GM12878 (cell line): ENCODE data around the gene DYNLT4. TPM values are rescaled to one million over a fixed set of nuclear protein-coding genes. Genes with fewer than 3 reads are reported as not detected.

Experiments
- ATAC-seq: fragments of 200-7000 bp; cut with Tn5 transposase; 3 replicates; pipeline ENCODE4 v1.9.1; 2020; ENCODE audit warnings: mild to moderate bottlenecking, moderate library complexity
- BruUV-seq: library from RNA; stranded (reverse); fragments of 400-500 nt; replicated peaks from 2 replicates; lab custom pipeline; 2021; lab: Mats Ljungman, UMichigan
- CTCF ChIA-PET: fragments of 300-600 bp; sonication (Branson Sonifier 250); formaldehyde crosslinking; extraction: SDS; loops from one replicate; lab custom pipeline; 2021; ENCODE audit warnings: inconsistent platforms; lab: Yijun Ruan, JAX
- POLR2A ChIA-PET: fragments of 350-600 bp; formaldehyde crosslinking; extraction: SDS; loops from one replicate; lab custom pipeline; 2021; ENCODE audit warnings: inconsistent platforms; lab: Charles Lee
- RAD21 ChIA-PET: fragments of 300-600 bp; sonication (Branson Sonifier 250); formaldehyde crosslinking; loops from one replicate; lab custom pipeline; 2023; ENCODE audit warnings: antibody characterized with exemption; ENCODE audit not compliant: unreplicated experiment; lab: Charles Lee
- SMC1A ChIA-PET: fragments of 300-600 bp; sonication (Branson Sonifier 250); formaldehyde crosslinking; loops from one replicate; lab custom pipeline; 2023; ENCODE audit not compliant: unreplicated experiment, uncharacterized antibody; lab: Charles Lee
- DNase-seq: peaks from one replicate; pipeline ENCODE4 v3.0.0-alpha.2; 2011; ENCODE audit warnings: low read depth, low spot score
- FAIRE-seq: peaks from 3 replicates; lab custom pipeline; 2011; peaks lifted over from hg19 to GRCh38; lab: Jason Lieb, UNC
- H2AFZ ChIP-seq: 2 replicates; pipeline ENCODE4 v1.6.0; 2011; ENCODE audit warnings: low read depth, low read length, control low read depth; ENCODE audit not compliant: control insufficient read depth
- H3K27ac ChIP-seq: 2 replicates; pipeline ENCODE4 v1.5.1; 2011; ENCODE audit warnings: control low read depth; ENCODE audit not compliant: control insufficient read depth, insufficient read depth
- H3K27me3 ChIP-seq, 2 experiments: replicated peaks in 1 of 2; 2 replicates each; pipeline versions ENCODE4 v1.6.0 to v1.6.1; 2011; ENCODE audit warnings: low read length in 1 of 2; ENCODE audit not compliant: control insufficient read depth in 2 of 2, insufficient read depth in 2 of 2
- H3K36me3 ChIP-seq, 2 experiments: 2 replicates each; pipeline ENCODE4 v1.5.1; 2011; ENCODE audit warnings: low read length in 1 of 2; ENCODE audit not compliant: control insufficient read depth in 2 of 2, insufficient read depth in 2 of 2
- H3K4me1 ChIP-seq: 2 replicates; pipeline ENCODE4 v1.6.1; 2011; ENCODE audit warnings: mild to moderate bottlenecking, low read length, moderate library complexity, mixed read lengths; ENCODE audit not compliant: control insufficient read depth, insufficient read depth
- H3K4me2 ChIP-seq: 2 replicates; pipeline ENCODE4 v1.6.0; 2011; ENCODE audit warnings: control low read depth; ENCODE audit not compliant: control insufficient read depth, insufficient read depth
- H3K4me3 ChIP-seq: fragments of 200-600 bp; sonication (generic); 2 replicates; pipeline ENCODE4 v1.5.1; 2016
- H3K79me2 ChIP-seq: 2 replicates; pipeline ENCODE4 v1.6.0; 2011; ENCODE audit warnings: low read length; ENCODE audit not compliant: control insufficient read depth, insufficient read depth
- H3K9ac ChIP-seq: 2 replicates; pipeline ENCODE4 v1.8.0; 2011; ENCODE audit warnings: low read length, control low read depth, mixed read lengths; ENCODE audit not compliant: control insufficient read depth, insufficient read depth
- H3K9me3 ChIP-seq: replicated peaks from 3 replicates; pipeline ENCODE4 v1.5.1; 2011; ENCODE audit warnings: mild to moderate bottlenecking, low read length; ENCODE audit not compliant: control insufficient read depth, insufficient read depth
- H4K20me1 ChIP-seq: 2 replicates; pipeline ENCODE4 v1.6.0; 2011; ENCODE audit not compliant: control insufficient read depth, insufficient read depth
- BRCA1 ChIP-seq: IDR thresholded peaks from 2 replicates; pipeline ENCODE4 v1.6.1; 2011; ENCODE audit warnings: low read depth, low read length, improper control_type of control experiment
- CEBPB ChIP-seq, 2 experiments: fragments of 150-350 bp in 1 of 2; IDR thresholded peaks; 2 replicates each; pipeline ENCODE4 v1.6.1; 2012 to 2014; ENCODE audit warnings: low read depth in 2 of 2, low read length in 2 of 2, borderline replicate concordance in 1 of 2, inconsistent platforms in 1 of 2
- CREM ChIP-seq: IDR thresholded peaks from 2 replicates; pipeline ENCODE4 v1.6.1; 2014; ENCODE audit warnings: antibody characterized with exemption, low read depth
- NR2C1 ChIP-seq: fragments of 450-650 bp; IDR thresholded peaks from 2 replicates; pipeline ENCODE4 v1.6.1; 2017; ENCODE audit warnings: antibody characterized with exemption, mild to moderate bottlenecking, moderate library complexity
- PBX3 ChIP-seq: IDR thresholded peaks from 2 replicates; pipeline ENCODE4 v1.6.1; 2011; ENCODE audit warnings: mild to moderate bottlenecking, low read depth, low read length, moderate library complexity; ENCODE audit not compliant: insufficient replicate concordance
- PKNOX1 ChIP-seq: fragments of 450-650 bp; IDR thresholded peaks from 2 replicates; pipeline ENCODE4 v1.6.1; 2016; ENCODE audit warnings: mild to moderate bottlenecking
- RCOR1 ChIP-seq: conservative IDR thresholded peaks from 2 replicates; pipeline ENCODE4 v1.6.1; 2012; ENCODE audit warnings: low read depth, low read length, improper control_type of control experiment
- SREBF2 ChIP-seq: IDR thresholded peaks from 2 replicates; pipeline ENCODE4 v1.6.1; 2012; ENCODE audit warnings: mild to moderate bottlenecking, low read length
- TCF12 ChIP-seq: IDR thresholded peaks from 2 replicates; pipeline ENCODE4 v1.6.1; 2011; ENCODE audit warnings: low read depth, mild to moderate bottlenecking, low read length
- TCF3 ChIP-seq: IDR thresholded peaks from 2 replicates; pipeline ENCODE4 v1.6.1; 2012; ENCODE audit warnings: low read depth, mild to moderate bottlenecking, low read length, borderline replicate concordance; ENCODE audit not compliant: insufficient read depth
- WRNIP1 ChIP-seq: IDR thresholded peaks from 2 replicates; pipeline ENCODE4 v1.6.1; 2011; ENCODE audit warnings: low read depth, low read length, improper control_type of control experiment, borderline replicate concordance
- ZNF207 ChIP-seq: fragments of 450-650 bp; IDR thresholded peaks from 2 replicates; pipeline ENCODE4 v1.6.1; 2014; ENCODE audit warnings: antibody characterized with exemption, mild to moderate bottlenecking, borderline replicate concordance
- WGBS: methylation state at CpG from one replicate; pipeline ENCODE4 v1.1.6; 2016; ENCODE audit warnings: low lambda C conversion rate; ENCODE audit not compliant: insufficient replicate concordance, insufficient coverage; ENCODE audit errors: missing lambda C conversion rate; 5-methylcytosine and 5-hydroxymethylcytosine counted together
- in situ Hi-C: fragments of 300-500 bp; cut with MboI; formaldehyde crosslinking; loops from 9 replicates; pipeline ENCODE4 v1.14.3; 2018; ENCODE audit warnings: mixed read lengths
- intact Hi-C: fragments of 100-400 bp; cut with micrococcal nuclease; formaldehyde crosslinking; loops from one replicate; pipeline ENCODE4 v1.14.2; 2022; ENCODE audit not compliant: unreplicated experiment
- polyA plus RNA-seq, 11 experiments: library from polyadenylated mRNA; depleted of rRNA in 4 of 11; unstranded in 6 of 11; stranded (reverse) in 5 of 11; fragments of >200 nt; fragmentation: Nextera tagmentation in 4 of 11; fragmentation: Illumina TruSeq in 1 of 11; extraction: Ambion mirVana in 4 of 11; extraction: Trizol in 1 of 11; gene quantifications; 1 replicate in 1 of 11; 2 replicates in 10 of 11; pipeline versions ENCODE4 v1.2.1 to v1.2.3, GENCODE V29; 2011 to 2016; ENCODE audit warnings: inconsistent platforms in 2 of 11, missing spikeins in 2 of 11, low read depth in 1 of 11
- total RNA-seq, 4 experiments: library from RNA; depleted of rRNA in 3 of 4; stranded (reverse); fragments of >200 nt in 3 of 4; fragmentation: Illumina TruSeq in 1 of 4; extraction: Trizol in 1 of 4; gene quantifications; 2 replicates each; pipeline versions ENCODE4 v1.2.1 to v1.2.3, GENCODE V29; 2013 to 2021

Gene DYNLT4
- total and polyA plus RNA-seq, 10 of the 15 experiments (the other 5 are each of a cell fraction or from before 2014, with no cell fraction given) = 0.23 to 0.28 TPM; not detected in 8

GRCh38 chr1:44855742-44856141 is 48.6 kb upstream of the DYNLT4 start:
- TF ChIP-seq RCOR1 = no peak
- no peak for TF ChIP-seq TCF3
- no peak for TF ChIP-seq CREM
- TF ChIP-seq SREBF2 = no peak
- no peak for TF ChIP-seq CEBPB (IDR thresholded peaks at IDR 0.05; ENCODE audit: borderline replicate concordance in 1 of 2, low read depth in 2 of 2, low read length in 2 of 2)
- no peak for TF ChIP-seq TCF12
- TF ChIP-seq PBX3 = no peak
- no peak for TF ChIP-seq NR2C1
- TF ChIP-seq BRCA1 = no peak
- no peak for TF ChIP-seq ZNF207
- no peak for TF ChIP-seq WRNIP1
- no peak for TF ChIP-seq PKNOX1
- RAD21 ChIA-PET = no interaction called here
- Histone ChIP-seq H3K79me2 (no peaks in the 10 kb centered on the region), H4K20me1 (no peaks in the 10 kb centered on the region), H3K27me3 (no peaks in the 10 kb centered on the region), H2AFZ (no peak overlapping the region), H3K4me2 (no peak overlapping the region), H3K27ac (no peak overlapping the region), H3K4me3 (no peak overlapping the region), H3K9me3 (no peaks in the 10 kb centered on the region), H3K36me3 (peaks cover 0 to 5% of the 10 kb centered on the region in 2 experiments; a peak in 2 of 4 replicates), H3K9ac (no peak overlapping the region), H3K4me1 (peaks cover 9% of the 10 kb centered on the region)
- no peak for DNase-seq
- POLR2A ChIA-PET = no interaction called here
- no peak for FAIRE-seq
- in situ Hi-C loops = no loop called here
- SMC1A ChIA-PET = no interaction called here
- WGBS = 79% methylated on average over 7 of the region's 7 CpGs
- CTCF ChIA-PET = no interaction called here
- intact Hi-C loops = no loop called here
- ATAC-seq = no peak
- no TSS peak for BruUV-seq
